Uterus (tissue), 4 donors: ENCODE measurements around the gene SMPX. TPM values are rescaled to one million over a fixed set of nuclear protein-coding genes. Genes with fewer than 3 reads are reported as not detected.

Source experiments
- DNase-seq, 2 donors: peaks; one replicate each; pipeline ENCODE4 v3.0.0-alpha.2; 2019 to 2020
- H3K27ac ChIP-seq, 2 donors: fragments of 200-600 bp; sonication (generic); 1 replicate in 1 of 2; 2 replicates in 1 of 2; pipeline ENCODE4 v1.5.1; 2016 to 2018
- H3K27me3 ChIP-seq, 2 donors: fragments of 200-600 bp; sonication (generic); one replicate each; pipeline ENCODE4 v1.5.1; 2018 to 2019; ENCODE audit warnings: control low read depth in 1 of 2
- H3K36me3 ChIP-seq, 2 donors: fragments of 200-600 bp; sonication (generic); one replicate each; pipeline ENCODE4 v1.5.1; 2019; ENCODE audit warnings: control low read depth in 1 of 2
- H3K4me1 ChIP-seq, 2 donors: fragments of 200-600 bp; sonication (generic); one replicate each; pipeline ENCODE4 v1.5.1; 2018 to 2019; ENCODE audit warnings: control low read depth in 1 of 2
- H3K4me3 ChIP-seq, 2 donors: fragments of 200-600 bp; sonication (generic); 1 replicate in 1 of 2; 2 replicates in 1 of 2; pipeline ENCODE4 v1.5.1; 2018 to 2019; ENCODE audit warnings: mild to moderate bottlenecking in 1 of 2
- H3K9me3 ChIP-seq, 2 donors: fragments of 200-600 bp; sonication (generic); one replicate each; pipeline ENCODE4 v1.5.1; 2019; ENCODE audit warnings: control low read depth in 1 of 2
- CTCF ChIP-seq, 4 experiments: fragments of 200-600 bp in 2 of 4; fragments of 450-650 bp in 2 of 4; sonication (generic) in 2 of 4; IDR thresholded peaks; one replicate each; pipeline ENCODE4 v1.5.1; 2016 to 2019; ENCODE audit warnings: antibody characterized with exemption in 4 of 4, mild to moderate bottlenecking in 2 of 4, moderate library complexity in 1 of 4
- POLR2A ChIP-seq, 2 donors: fragments of 450-650 bp; IDR thresholded peaks; one replicate each; pipeline ENCODE4 v1.6.1; 2016; ENCODE audit warnings: antibody characterized with exemption in 2 of 2, mild to moderate bottlenecking in 1 of 2, moderate library complexity in 1 of 2
- intact Hi-C: fragments of 100-400 bp; cut with DNase I; formaldehyde crosslinking; loops from one replicate; pipeline ENCODE4 v1.15.1; 2023; ENCODE audit warnings: low total_unique reads
- total RNA-seq, 4 donors: library from RNA; depleted of rRNA in 3 of 4; stranded (reverse); fragments of >200 nt in 3 of 4; gene quantifications; one replicate each; pipeline versions ENCODE4 v1.1.0 to v1.2.4, GENCODE V29; 2014 to 2023
- donor health status: DM: yes; HTN: yes; CAD: no.

SMPX gene
- total RNA-seq, 4 donors from 2014 or later = 0.62 to 1.2 TPM; not detected in 2

- H3K27me3 ChIP-seq = no peaks in the 10 kb centered on the region
- TF ChIP-seq POLR2A (IDR thresholded peaks at IDR 0.05) (no peak), CTCF (IDR thresholded peaks at IDR 0.05) (no peak)
- no peaks in the 10 kb centered on the region for H3K4me1 ChIP-seq
- no peaks in the 10 kb centered on the region for H3K36me3 ChIP-seq
- no peaks in the 10 kb centered on the region for H3K9me3 ChIP-seq
- no peak overlapping the region for H3K27ac ChIP-seq
- intact Hi-C loops = no loop called here
- H3K4me3 ChIP-seq = no peak overlapping the region
- no peak for DNase-seq
These were observed 22.7 kb downstream of the SMPX start for GRCh38 chrX:21735038-21735767.

- TF ChIP-seq POLR2A (IDR thresholded peaks at IDR 0.05) (no peak), CTCF (IDR thresholded peaks at IDR 0.05) (no peak)
These were observed 23.7 kb downstream of the SMPX start for GRCh38 chrX:21734175-21734574.

GRCh38 chrX:21733705-21734104 lies 24.2 kb downstream of the SMPX start:
- DNase-seq = no peak
- H3K4me1 ChIP-seq = no peaks in the 10 kb centered on the region
- no peak overlapping the region for H3K27ac ChIP-seq
- intact Hi-C loops = no loop called here
- no peak overlapping the region for H3K4me3 ChIP-seq
- no peaks in the 10 kb centered on the region for H3K27me3 ChIP-seq
- no peaks in the 10 kb centered on the region for H3K9me3 ChIP-seq
- TF ChIP-seq CTCF (IDR thresholded peaks at IDR 0.05) = no peak
- TF ChIP-seq POLR2A (IDR thresholded peaks at IDR 0.05) = no peak
- no peaks in the 10 kb centered on the region for H3K36me3 ChIP-seq

More at GRCh38 chrX:21734175-21734574, 23.7 kb downstream of the SMPX start:
- intact Hi-C loops = no loop called here
- no peak for DNase-seq
- Histone ChIP-seq H3K27me3 (no peaks in the 10 kb centered on the region), H3K4me1 (no peaks in the 10 kb centered on the region), H3K9me3 (no peaks in the 10 kb centered on the region), H3K4me3 (no peak overlapping the region), H3K36me3 (no peaks in the 10 kb centered on the region), H3K27ac (no peak overlapping the region)

- intact Hi-C loops = no loop called here
- no peak for DNase-seq
- H3K27ac ChIP-seq = no peak overlapping the region
- no peak overlapping the region for H3K4me3 ChIP-seq
- no peaks in the 10 kb centered on the region for H3K36me3 ChIP-seq
- H3K4me1 ChIP-seq = no peaks in the 10 kb centered on the region
- no peaks in the 10 kb centered on the region for H3K9me3 ChIP-seq
- H3K27me3 ChIP-seq = no peaks in the 10 kb centered on the region
- TF ChIP-seq CTCF (IDR thresholded peaks at IDR 0.05) (no peak), POLR2A (IDR thresholded peaks at IDR 0.05) (no peak)
These were observed 27.9 kb downstream of the SMPX start for GRCh38 chrX:21730026-21730425.

GRCh38 chrX:21728276-21728968 lies 29.5 kb downstream of the SMPX start:
- Histone ChIP-seq H3K4me1 (no peaks in the 10 kb centered on the region), H3K4me3 (no peak overlapping the region), H3K36me3 (no peaks in the 10 kb centered on the region), H3K27me3 (no peaks in the 10 kb centered on the region), H3K9me3 (no peaks in the 10 kb centered on the region), H3K27ac (no peak overlapping the region)
- intact Hi-C loops = no loop called here
- no peak for TF ChIP-seq CTCF (IDR thresholded peaks at IDR 0.05)
- no peak for TF ChIP-seq POLR2A (IDR thresholded peaks at IDR 0.05)
- no peak for DNase-seq
